GM21390 (cell line): Measurements from ENCODE around the gene ADCK1.
"Not testable (repeated sequence)": the region's sequence is repeated elsewhere in the genome, so short reads cannot be mapped to it uniquely, and the experiment has no call there.

Experiments used
- ATAC-seq: cut with Tn5 transposase; IDR thresholded peaks from one replicate; pipeline ENCODE4 v1.9.1; 2021; ENCODE audit not compliant: unreplicated experiment

The ADCK1 gene

GRCh38 chr14:77926942-77927341 lies 127.0 kb downstream of the ADCK1 start:
- no peak for ATAC-seq

GRCh38 chr14:77931441-77931840 lies 131.5 kb downstream of the ADCK1 start:
- no peak for ATAC-seq

DNA sequence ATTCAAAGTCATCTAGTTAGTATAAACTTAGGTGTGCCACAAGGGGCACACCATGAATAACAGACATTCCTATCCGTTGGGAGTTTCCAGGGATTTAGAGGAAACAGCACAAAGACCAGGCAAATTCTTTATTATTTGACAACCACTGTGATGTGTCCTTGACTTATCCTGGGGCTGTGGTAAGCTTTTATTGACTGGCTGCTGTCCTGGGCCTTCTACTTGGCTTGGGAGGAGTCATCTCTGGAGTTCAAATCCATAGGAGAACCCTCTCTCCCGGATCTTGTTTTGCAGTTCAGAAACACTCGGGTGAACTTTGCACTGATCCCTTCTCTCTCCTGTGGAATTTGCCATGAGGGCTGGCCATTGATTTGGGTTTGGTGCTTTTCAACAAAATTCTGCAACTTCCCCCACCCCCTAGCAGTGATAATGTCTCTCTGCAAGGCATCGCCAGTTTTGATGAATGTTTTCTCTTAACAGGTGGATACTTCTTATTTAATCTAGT lies 136.3 kb downstream of the ADCK1 start:
- ATAC-seq: no peak

- ATAC-seq: no peak
These were observed 147.5 kb downstream of the ADCK1 start for GRCh38 chr14:77947372-77947771.

DNA sequence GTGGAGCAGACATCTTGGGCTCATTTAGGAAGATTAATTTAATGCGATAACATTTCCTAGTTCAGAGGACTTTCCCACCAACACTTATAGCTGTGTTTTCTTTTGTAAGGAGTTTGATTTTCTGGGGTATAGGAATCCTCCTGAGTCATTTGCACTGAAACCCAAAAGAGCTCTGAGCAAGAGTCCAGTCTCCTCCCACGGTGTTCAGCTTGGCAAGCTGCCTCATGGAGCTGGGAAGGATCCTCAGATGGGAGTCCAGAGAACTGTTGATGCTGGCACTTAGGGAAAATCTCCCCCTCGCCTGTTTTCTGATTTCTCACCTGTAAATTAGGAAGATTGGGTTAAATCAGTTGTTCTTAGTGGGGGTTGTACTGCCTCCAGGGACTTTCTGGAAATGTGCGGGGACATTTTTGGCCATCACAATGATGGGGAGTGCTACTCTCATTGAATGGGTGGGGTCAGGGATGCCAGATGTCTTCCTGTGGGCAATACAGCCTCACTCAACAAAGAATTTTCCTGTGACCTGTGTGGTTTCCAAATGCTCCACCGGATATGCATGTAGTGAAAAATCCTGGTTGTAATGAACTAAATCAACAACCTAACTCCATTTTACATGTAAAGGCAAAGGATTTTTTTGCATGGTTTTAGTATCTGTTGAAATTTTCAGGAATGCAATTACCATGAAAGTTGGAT lies 150.6 kb downstream of the ADCK1 start:
- no peak for ATAC-seq

DNA sequence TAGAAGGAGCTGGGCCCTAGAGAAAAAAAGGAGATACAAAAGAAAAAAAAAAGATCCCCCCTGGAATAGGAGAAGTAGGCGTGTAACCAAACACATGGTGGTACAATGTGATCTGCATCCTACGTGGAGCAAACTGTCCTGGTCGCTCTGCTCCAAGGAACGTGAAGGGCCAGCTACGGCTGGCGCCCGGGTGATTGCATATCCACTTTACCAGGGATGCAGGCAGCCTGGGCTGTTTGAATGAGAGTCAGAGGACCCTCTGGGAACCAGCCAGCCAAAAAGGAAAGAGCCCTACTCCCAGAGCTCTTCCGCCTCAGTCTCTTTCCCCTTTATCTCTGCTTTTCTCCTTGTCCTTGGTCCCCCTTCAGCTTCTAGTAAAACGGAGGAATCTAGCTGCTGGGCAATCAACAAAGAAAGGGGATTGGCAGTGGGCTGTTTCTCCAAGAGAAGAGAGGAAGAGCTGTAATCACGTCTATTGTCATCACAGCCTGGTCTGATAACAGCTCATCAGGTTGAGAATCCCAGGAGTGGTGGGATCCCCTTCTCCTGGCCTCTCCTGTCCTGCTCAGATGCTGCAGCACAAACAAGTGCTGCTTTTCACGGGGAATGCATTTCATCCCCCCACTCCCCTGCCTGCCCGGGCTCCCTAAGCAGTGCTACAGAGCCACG lies 156.0 kb downstream of the ADCK1 start:
- no peak for ATAC-seq

DNA sequence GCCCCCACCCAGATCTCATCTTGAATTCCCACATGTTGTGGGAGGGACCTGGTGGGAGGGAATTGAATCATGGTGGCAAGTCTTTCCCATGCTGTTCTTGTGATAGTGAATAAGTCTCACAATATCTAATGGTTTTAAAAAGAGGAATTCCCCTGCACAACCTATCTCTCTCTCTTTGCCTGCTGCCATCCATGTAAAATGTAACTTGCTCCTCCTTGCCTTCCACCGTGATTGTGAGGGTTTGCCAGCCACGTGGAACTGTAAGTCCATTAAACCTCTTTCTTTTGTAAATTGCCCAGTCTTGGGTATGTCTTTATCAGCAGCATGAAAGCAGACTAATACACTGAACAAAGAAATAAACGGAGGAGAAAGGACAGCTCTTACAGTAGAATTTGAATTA lies 159.8 kb downstream of the ADCK1 start:
- not testable (repeated sequence) for ATAC-seq

DNA sequence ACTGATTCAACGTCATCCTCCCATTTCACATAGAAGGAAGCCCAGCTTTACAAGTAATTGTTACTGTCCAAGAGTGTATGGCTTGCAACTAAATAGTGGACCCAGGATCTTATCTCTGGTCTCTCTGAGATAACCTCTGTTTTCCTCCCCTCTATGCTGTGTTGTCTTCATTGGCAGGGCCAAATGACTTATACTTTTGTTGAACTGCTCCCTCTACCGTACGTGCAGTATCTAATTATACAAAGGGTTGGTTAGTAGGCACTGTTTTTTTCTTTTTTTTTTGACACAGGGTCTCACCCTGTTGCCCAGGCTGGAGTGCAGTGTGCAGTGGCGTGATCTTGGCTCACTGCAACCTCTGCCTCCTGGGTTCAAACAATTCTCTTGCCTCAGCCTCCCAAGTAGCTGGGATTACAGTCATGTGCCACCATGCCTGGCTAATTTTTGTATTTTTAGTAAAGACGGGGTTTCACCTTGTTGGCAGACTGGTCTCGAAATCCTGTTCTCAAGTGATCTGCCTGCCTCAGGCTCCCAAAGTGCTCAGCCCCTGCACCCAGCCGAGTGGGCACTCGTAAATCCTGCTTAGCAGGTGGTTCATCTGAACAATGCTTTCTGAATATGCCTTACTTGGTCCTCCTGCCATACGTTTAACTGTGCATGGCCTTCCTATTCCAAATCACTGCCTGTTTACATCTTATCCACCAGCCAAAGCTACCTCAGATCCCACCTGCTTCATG lies 162.1 kb downstream of the ADCK1 start:
- no peak for ATAC-seq

DNA sequence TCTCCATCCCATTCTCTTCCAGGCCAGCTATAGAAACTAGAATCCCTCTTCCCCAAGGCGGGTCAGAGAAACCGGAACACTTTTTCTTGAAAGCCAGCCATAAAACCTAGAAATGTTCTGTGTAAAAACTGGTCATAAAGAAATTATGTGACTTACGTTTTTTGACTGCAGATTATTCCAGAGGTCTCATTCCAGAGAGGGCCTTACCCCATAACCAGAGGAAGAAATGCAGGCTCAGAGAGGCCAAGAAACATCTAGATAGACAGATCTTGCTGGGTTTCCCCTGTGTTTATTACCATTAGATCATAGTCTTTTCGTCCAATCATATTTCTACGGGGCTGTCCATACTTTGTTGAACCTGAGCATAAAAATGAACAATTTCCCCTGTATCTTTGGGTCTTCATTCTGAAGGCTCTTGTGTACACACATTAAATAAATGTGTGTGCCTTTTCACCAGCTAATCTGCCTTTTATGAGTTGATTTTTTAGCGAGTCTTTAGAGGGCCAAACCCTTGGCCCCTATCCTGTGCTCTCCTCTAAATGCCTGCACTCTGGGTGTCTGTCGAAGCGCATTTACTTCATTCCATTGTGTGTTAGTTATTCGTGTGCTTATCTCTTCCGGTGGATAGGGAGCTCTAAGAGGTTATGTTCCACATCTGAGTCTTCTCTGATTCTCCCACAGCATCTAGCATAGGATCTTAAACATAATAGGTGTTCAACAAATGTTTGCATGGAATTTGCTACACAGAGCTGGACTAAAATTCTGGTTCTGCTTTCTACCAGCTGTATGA lies 163.0 kb downstream of the ADCK1 start:
- ATAC-seq: no peak

DNA sequence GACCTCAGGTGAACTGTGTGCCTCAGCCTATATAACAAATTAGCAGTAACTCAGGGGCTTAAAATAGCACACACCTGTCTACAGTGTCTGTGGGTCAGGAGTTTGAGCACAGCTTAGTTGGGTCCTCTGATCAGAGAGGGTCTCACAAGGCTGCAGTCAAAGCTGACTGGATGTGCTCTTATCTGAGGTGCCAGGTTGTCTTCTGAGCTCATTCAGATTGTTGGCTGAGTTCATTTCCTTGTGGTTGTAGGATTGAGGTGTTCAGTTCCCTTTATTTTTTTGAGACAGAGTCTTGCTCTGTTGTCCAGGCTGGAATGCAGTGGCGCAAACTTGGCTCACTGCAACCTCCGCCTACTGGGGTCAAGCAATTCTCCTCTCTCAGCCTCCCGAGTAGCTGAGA lies 164.7 kb downstream of the ADCK1 start:
- ATAC-seq: no peak

DNA sequence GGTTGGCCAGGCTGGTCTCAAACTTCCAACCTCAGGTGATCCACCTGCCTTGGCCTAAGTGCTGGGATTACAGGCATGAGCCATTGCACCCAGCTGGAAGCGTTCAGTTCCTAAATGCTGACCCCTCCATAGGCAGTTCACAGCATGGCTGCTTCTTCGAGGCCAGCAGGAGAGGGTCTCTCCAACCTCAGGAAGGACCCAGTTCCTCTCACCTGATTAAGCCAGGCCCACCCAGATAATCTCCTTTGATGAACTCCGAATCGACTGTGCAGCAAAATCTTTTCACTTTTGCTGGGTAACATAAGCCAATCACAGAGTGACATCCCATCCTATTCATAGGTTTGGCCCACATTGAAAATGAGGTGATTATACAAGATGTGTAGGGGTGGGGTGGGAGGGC lies 165.1 kb downstream of the ADCK1 start:
- no peak for ATAC-seq

GRCh38 chr14:77965919-77966435 lies 166.1 kb downstream of the ADCK1 start:
- ATAC-seq: peak; percentile 81

DNA sequence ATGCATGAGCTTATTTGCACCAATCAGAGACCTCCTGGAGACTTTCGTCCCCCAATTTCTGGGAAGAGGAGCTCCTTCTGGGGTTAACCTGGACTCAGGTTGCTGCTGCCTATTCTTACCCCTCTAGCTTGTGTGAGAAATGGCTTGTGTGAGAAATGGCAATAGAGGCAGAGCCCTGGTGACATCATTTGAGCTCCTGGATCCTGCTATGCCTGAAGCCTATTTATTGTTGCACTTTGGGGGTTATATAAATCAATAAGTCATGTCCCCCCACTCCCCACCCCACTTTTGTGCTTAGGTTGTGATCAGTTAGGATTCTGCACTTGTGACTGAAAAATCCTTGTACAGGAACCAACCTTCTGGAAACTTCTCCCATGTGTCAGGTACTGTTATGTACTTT lies 167.2 kb downstream of the ADCK1 start:
- no peak for ATAC-seq

- no peak for ATAC-seq
These were observed 170.7 kb downstream of the ADCK1 start for GRCh38 chr14:77970646-77971045.

GRCh38 chr14:77973246-77973645 lies 173.3 kb downstream of the ADCK1 start:
- ATAC-seq: no peak

GRCh38 chr14:77976591-77976990 lies 176.7 kb downstream of the ADCK1 start:
- ATAC-seq: no peak

DNA sequence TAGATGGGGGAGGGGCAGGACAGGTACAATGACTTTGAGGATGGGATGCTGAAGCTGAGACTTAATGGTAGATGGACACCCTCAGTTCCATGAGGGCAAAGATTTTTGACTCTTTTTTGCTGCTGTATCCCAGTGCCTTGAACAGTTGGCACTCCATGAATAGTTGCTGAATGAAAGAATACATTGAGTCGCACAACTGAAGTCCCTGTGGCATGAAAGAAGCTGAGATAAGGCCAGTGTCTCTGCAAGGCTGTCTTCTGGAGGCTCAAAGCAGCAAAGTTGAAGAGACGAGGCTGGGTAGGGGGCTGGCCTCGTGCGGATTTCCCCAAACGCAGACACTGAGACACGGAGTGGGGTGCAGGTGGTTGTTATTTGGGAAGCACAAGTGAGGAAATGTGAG lies 179.3 kb downstream of the ADCK1 start:
- no peak for ATAC-seq

- ATAC-seq: no peak
These were observed 179.9 kb downstream of the ADCK1 start for GRCh38 chr14:77979666-77980351.

DNA sequence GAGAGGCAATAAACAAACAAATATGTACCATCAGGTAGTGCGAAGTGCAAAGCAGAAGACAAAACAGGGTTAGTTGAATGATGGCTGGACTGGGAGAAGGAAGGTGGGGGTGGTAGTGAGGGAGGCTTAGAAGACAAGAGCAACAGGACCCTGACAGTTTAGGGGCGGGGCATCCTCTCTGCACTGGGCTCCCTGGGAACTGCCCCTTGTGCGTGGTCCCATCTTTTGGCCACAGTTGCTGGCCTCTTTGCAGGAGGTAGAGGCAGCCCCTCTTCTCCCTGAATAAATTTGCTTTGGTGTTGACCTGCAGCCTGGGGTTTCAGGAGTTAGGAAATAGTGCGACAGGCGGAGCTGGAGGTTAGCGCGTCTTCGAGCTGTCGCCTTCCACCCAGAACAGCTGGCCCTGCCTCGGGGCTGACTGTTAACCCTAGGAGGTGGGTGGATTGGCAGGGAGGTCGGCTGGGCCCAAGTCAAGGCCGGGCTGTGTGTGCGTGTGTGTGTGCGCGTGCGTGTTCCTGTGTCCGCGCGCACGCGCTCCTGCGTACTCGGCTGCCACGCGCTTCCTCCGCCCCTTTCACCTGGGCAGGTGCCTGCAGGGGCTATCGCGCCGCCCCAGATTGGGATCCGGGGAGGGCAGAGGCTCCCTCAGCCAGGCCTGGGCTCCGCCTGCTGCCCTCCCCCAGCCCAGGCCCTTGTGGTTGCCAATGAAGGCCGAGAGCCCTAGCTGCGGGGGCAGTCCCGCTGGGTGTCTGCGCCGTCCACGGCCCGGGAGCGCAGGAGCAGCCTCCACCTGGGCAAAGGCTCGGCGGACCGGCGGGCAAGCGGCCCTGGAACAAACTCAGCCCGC lies 180.8 kb downstream of the ADCK1 start:
- ATAC-seq: no peak
